HFF-Myc (cell line): ENCODE results near the gene SFMBT2.
"Not testable (repeated sequence)": the region's sequence is repeated elsewhere in the genome, so short reads cannot be mapped to it uniquely, and the experiment has no call there.

Source experiments
- DNase-seq: peaks from one replicate; pipeline ENCODE4 v3.0.0-alpha.2; 2011; ENCODE audit warnings: low read depth; ENCODE audit errors: extremely low read depth
- H3K4me3 ChIP-seq: replicated peaks from 2 replicates; pipeline ENCODE4 v1.5.1; 2011; ENCODE audit warnings: low read depth, mild to moderate bottlenecking, control low read depth, low read length
- TF ChIP-seq, protein P1 (sequence below): IDR thresholded peaks from 2 replicates; pipeline ENCODE4 v1.5.1; 2012; ENCODE audit warnings: mild to moderate bottlenecking, low read depth, low read length, control low read depth; ENCODE audit errors: missing control alignments

Gene SFMBT2

DNA sequence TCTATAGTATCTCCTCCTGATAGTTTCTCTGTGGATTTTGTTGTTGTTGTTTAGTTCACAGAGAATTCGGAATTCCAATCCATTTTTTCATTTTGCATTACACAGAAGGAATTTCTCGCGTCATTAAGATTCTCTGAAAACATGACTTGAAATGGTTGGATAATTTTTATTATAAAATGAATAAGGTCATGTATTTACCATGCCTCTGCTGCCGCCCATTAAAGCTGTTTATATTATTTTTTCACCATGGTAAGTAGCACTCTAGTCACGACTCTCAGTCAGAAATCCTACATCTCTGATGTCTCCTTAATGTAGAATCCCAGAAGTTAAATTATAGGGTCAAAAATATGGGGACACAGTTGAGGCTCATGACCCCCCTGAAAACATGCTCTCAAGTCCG, 19.1 kb downstream of the SFMBT2 start:
- H3K4me3 ChIP-seq: no peak overlapping the region
- DNase-seq: no peak
- TF ChIP-seq, protein P1, sequence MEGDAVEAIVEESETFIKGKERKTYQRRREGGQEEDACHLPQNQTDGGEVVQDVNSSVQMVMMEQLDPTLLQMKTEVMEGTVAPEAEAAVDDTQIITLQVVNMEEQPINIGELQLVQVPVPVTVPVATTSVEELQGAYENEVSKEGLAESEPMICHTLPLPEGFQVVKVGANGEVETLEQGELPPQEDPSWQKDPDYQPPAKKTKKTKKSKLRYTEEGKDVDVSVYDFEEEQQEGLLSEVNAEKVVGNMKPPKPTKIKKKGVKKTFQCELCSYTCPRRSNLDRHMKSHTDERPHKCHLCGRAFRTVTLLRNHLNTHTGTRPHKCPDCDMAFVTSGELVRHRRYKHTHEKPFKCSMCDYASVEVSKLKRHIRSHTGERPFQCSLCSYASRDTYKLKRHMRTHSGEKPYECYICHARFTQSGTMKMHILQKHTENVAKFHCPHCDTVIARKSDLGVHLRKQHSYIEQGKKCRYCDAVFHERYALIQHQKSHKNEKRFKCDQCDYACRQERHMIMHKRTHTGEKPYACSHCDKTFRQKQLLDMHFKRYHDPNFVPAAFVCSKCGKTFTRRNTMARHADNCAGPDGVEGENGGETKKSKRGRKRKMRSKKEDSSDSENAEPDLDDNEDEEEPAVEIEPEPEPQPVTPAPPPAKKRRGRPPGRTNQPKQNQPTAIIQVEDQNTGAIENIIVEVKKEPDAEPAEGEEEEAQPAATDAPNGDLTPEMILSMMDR: no peak

DNA sequence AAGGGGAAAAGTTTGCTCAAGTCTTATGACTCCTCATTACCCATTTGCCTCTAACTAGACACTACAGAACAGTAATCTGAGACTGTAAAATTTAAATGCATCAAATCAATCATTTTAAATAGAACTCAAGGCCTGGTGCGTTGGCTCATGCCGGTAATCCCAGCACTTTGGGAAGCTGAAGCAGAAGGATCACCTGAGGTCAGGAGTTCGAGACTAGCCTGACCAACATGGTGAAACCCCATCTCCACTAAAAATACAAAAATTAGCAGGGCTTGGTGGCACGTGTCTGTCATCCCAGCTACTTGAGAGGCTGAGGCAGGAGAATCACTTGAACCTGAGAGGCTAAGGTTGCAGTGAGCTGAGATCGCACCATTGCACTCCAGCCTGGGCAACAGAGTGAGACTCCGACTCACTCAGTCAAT, 20.1 kb downstream of the SFMBT2 start:
- DNase-seq, H3K4me3 ChIP-seq: not testable (repeated sequence)

DNA sequence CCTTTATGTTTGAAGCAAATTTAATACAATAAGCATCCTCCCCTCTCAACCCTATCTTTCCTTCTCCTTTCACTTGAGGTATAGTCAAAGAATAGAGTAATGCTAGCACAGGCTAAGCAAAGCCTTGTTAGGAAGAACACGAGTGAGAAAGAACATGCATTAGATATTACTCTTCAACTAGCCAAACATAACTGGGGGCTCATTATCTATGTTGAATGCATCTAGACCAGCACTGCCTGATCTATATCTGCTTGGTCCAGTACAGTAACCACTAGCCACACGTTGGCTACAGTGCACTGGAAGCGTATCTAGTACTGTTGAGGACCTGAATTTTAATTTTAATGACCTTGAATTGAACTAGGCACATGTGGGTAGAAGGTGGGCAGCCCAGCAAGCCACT, 21.0 kb downstream of the SFMBT2 start:
- DNase-seq: no peak
- TF ChIP-seq, protein P1: no peak
- no peak overlapping the region for H3K4me3 ChIP-seq

DNA sequence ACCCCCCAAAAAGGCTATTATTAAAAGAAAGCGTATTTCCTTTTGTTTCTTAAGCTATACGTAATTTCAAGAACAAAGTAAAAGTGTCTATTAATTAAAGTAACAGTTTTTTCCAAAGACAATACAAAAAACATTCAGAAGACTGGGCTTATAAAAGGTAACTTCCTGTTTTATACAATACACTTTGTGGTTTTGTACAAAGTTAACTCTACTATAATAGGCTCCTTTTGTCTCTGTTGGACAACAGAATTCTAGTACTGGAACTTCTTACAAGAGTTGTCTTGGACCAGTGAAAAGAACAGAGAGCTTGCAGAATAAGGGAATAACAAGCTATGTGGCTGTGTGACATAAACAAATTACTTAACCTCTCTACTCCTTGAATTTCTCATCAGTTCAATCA, 21.5 kb downstream of the SFMBT2 start:
- H3K4me3 ChIP-seq: no peak overlapping the region
- DNase-seq: no peak
- TF ChIP-seq, protein P1: no peak

DNA sequence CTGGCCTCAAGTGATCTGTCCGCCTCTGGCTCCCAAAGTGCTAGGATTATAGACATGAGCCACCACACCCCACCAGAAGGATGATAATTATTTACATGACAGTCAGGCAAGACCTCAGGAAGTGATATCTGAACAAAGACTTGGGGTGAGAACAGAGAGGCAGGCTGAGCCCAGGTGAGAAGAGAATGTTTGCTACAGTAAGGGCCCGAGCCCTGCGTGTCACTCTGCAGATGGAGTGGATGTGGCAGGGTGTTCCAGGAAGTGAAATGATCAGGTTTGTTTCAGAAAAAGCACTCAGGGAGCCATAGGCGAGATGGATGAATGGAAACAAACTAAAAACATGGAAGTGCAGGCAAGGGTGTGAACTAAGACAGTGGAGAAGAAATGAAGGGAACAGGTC, 22.2 kb downstream of the SFMBT2 start:
- DNase-seq: no peak
- TF ChIP-seq, protein P1: no peak
- no peak overlapping the region for H3K4me3 ChIP-seq

DNA sequence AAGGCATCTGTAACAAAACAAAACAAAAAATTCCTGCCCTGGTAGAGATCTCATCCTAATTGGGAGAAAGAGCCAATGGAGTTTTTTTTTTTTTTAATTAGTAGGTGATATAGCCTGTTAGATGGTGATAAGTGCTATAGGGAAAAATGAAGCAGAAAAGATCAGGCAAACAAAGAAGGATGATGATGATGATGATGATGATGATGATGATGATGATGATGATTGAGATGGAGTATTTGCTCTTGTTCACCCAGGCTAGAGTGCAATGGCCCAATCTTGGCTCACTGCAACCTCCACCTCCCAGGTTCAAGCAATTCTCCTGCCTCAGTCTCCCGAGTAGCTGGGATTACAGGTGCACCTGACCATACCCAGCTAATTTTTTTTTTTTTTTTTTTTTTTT, 22.7 kb downstream of the SFMBT2 start:
- not testable (repeated sequence) for DNase-seq

DNA sequence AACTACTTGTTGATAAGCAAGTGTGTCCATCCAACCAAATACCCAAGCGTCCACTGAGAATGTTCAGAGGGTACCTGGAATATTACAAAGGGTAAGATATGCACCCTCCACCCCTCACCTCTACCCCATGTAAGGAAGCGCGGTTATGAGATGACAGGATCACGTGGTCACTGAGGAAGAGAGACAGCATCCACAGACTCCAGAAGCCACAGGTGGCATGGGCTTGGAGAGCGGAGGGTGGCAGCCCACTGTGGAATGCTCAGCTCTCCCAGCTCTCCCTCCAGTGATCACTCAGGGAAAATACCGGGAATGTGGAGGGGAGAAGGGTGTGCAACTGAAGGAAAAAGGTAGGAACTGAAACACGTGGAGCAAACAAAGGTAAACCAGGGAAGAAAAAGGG, 25.7 kb downstream of the SFMBT2 start:
- no peak for DNase-seq

More for the DNA sequence above, 22.7 kb downstream of the SFMBT2 start:
- not testable (repeated sequence) for H3K4me3 ChIP-seq

DNA sequence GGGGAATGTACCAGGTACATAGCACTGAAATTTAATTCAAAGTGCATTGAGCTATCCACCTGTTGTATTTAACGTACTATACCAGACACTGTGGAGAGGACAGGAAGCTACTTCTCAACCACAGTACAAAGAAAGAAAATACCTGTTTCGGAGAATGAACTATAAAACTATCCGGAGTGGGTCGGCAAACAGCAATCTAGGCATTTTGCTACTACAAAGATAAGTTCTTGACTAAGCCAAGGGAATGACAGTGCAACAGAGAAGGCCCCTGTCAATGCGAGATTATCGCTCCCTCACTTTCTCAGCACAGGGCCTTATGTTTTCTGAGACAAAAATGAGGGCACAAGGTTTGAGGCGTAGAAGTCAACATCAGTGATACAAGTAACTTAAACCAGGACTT, 27.4 kb downstream of the SFMBT2 start:
- TF ChIP-seq, protein P1: no peak
- DNase-seq: no peak
- no peak overlapping the region for H3K4me3 ChIP-seq

More for the DNA sequence above, 25.7 kb downstream of the SFMBT2 start:
- H3K4me3 ChIP-seq: no peak overlapping the region
- TF ChIP-seq, protein P1: no peak
